Gastrocnemius medialis (tissue), 4 donors: ENCODE data around the gene SLC35D3. TPM values are rescaled to one million over a fixed set of nuclear protein-coding genes. Genes with fewer than 3 reads are reported as not detected.
A peak's percentile ranks its signal among the peaks of the same experiment; 100 is the strongest.

Experiments
- ATAC-seq, 2 donors: fragments of 150-250 bp; one replicate each; pipeline ENCODE4 v1.9.1; 2016
- DNase-seq, 2 donors: peaks; one replicate each; pipeline ENCODE4 v3.0.0-alpha.2; 2019
- H3K27ac ChIP-seq, 4 donors: fragments of 200-600 bp; sonication (generic); 1 replicate in 1 of 4; 2 replicates in 3 of 4; pipeline ENCODE4 v1.5.1; 2016 to 2018; ENCODE audit warnings: mild to moderate bottlenecking in 2 of 4, moderate library complexity in 1 of 4
- H3K27me3 ChIP-seq, 3 donors: fragments of 200-600 bp; sonication (generic) in 2 of 3; 1 replicate in 1 of 3; 2 replicates in 2 of 3; pipeline versions ENCODE4 v1.5.1 to v1.6.0; 2016 to 2019; ENCODE audit warnings: mild to moderate bottlenecking in 1 of 3, moderate library complexity in 1 of 3
- H3K36me3 ChIP-seq, 2 donors: fragments of 200-600 bp; sonication (generic) in 1 of 2; one replicate each; pipeline ENCODE4 v1.5.1; 2017 to 2018
- H3K4me1 ChIP-seq, 2 donors: fragments of 200-600 bp; sonication (generic) in 1 of 2; one replicate each; pipeline ENCODE4 v1.5.1; 2016 to 2017; ENCODE audit warnings: mild to moderate bottlenecking in 2 of 2
- H3K4me3 ChIP-seq, 4 donors: fragments of 200-600 bp; sonication (generic) in 3 of 4; 1 replicate in 1 of 4; 2 replicates in 3 of 4; pipeline ENCODE4 v1.5.1; 2016 to 2019; ENCODE audit warnings: mild to moderate bottlenecking in 2 of 4
- H3K9me3 ChIP-seq, 3 donors: fragments of 200-600 bp; sonication (generic) in 2 of 3; 1 replicate in 1 of 3; 2 replicates in 2 of 3; pipeline ENCODE4 v1.5.1; 2016 to 2019
- POLR2A ChIP-seq, 2 donors: fragments of 450-650 bp; IDR thresholded peaks; one replicate each; pipeline ENCODE4 v1.6.1; 2017; ENCODE audit warnings: antibody characterized with exemption in 2 of 2, mild to moderate bottlenecking in 2 of 2, moderate library complexity in 2 of 2
- in situ Hi-C, 4 donors: fragments of 200-750 bp; cut with MboI; loops; one replicate each; pipeline versions ENCODE4 v1.15.0 to v1.8.0; 2017; ENCODE audit warnings: low sequenced_read_pairs in 4 of 4
- intact Hi-C: fragments of 100-400 bp; cut with DNase I; formaldehyde crosslinking; loops from one replicate; pipeline ENCODE4 v1.15.1; 2023; ENCODE audit warnings: low total_unique reads
- total RNA-seq, 4 donors: library from RNA; depleted of rRNA; stranded (reverse); fragments of >200 nt; gene quantifications; one replicate each; pipeline versions ENCODE4 v1.1.0 to v1.2.3, GENCODE V29; 2016
- TF ChIP-seq, protein P1 (sequence below), 5 experiments: fragments of 450-650 bp in 3 of 5; fragments of 200-600 bp in 2 of 5; sonication (generic) in 2 of 5; IDR thresholded peaks in 4 of 5; conservative IDR thresholded peaks in 1 of 5; 1 replicate in 4 of 5; 2 replicates in 1 of 5; pipeline ENCODE4 v1.5.1; 2016 to 2019; ENCODE audit warnings: antibody characterized with exemption in 5 of 5, mild to moderate bottlenecking in 3 of 5, moderate library complexity in 3 of 5

SLC35D3 gene
- total RNA-seq, 4 donors from 2014 or later = not detected

GRCh38 chr6:136921381-136921935 lies 643 bp upstream of the SLC35D3 start:
- Histone ChIP-seq H3K27ac (no peak overlapping the region), H3K9me3 (no peaks in the 10 kb centered on the region), H3K4me1 (peaks cover 8 to 29% of the 10 kb centered on the region in 2 donors), H3K36me3 (no peaks in the 10 kb centered on the region), H3K27me3 (peaks cover 43 to 66% (median 47%) of the 10 kb centered on the region in 3 donors), H3K4me3 (peak overlapping the region; percentile 47 to 68 (median 53))
- no peak for ATAC-seq
- DNase-seq = no peak
- TF ChIP-seq, protein P1, sequence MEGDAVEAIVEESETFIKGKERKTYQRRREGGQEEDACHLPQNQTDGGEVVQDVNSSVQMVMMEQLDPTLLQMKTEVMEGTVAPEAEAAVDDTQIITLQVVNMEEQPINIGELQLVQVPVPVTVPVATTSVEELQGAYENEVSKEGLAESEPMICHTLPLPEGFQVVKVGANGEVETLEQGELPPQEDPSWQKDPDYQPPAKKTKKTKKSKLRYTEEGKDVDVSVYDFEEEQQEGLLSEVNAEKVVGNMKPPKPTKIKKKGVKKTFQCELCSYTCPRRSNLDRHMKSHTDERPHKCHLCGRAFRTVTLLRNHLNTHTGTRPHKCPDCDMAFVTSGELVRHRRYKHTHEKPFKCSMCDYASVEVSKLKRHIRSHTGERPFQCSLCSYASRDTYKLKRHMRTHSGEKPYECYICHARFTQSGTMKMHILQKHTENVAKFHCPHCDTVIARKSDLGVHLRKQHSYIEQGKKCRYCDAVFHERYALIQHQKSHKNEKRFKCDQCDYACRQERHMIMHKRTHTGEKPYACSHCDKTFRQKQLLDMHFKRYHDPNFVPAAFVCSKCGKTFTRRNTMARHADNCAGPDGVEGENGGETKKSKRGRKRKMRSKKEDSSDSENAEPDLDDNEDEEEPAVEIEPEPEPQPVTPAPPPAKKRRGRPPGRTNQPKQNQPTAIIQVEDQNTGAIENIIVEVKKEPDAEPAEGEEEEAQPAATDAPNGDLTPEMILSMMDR (IDR thresholded peaks at IDR 0.05 in 4 of 5, conservative IDR thresholded peaks at IDR 0.05 in 1 of 5) = no peak
- no peak for TF ChIP-seq POLR2A (IDR thresholded peaks at IDR 0.05)
- intact Hi-C loops (no loop called here), in situ Hi-C loops (no loop called here)

DNA sequence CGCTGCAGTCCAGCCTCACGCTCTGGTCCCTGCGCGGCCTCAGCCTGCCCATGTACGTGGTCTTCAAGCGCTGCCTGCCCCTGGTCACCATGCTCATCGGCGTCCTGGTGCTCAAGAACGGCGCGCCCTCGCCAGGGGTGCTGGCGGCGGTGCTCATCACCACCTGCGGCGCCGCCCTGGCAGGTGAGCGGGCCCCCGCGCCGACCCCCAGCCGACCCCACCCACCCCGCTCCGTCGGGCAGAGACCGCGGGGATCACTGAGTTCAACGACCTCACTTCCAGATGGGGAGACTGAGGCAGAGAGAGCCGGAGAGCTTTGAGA lies 545 bp downstream of the SLC35D3 start:
- H3K27me3 ChIP-seq = peaks cover 43 to 59% (median 47%) of the 10 kb centered on the region in 3 donors
- TF ChIP-seq POLR2A (IDR thresholded peaks at IDR 0.05) = no peak
- TF ChIP-seq, protein P1 (IDR thresholded peaks at IDR 0.05 in 4 of 5, conservative IDR thresholded peaks at IDR 0.05 in 1 of 5) = no peak
- peak overlapping the region; percentile 4 to 68 (median 52) for H3K4me3 ChIP-seq
- H3K27ac ChIP-seq = no peak overlapping the region
- peak in 1 of 2 donors; percentile 18 for ATAC-seq
- in situ Hi-C loops (no loop called here), intact Hi-C loops (no loop called here)
- H3K9me3 ChIP-seq = no peaks in the 10 kb centered on the region
- peaks cover 8 to 29% of the 10 kb centered on the region in 2 donors for H3K4me1 ChIP-seq
- no peaks in the 10 kb centered on the region for H3K36me3 ChIP-seq
- DNase-seq = no peak

DNA sequence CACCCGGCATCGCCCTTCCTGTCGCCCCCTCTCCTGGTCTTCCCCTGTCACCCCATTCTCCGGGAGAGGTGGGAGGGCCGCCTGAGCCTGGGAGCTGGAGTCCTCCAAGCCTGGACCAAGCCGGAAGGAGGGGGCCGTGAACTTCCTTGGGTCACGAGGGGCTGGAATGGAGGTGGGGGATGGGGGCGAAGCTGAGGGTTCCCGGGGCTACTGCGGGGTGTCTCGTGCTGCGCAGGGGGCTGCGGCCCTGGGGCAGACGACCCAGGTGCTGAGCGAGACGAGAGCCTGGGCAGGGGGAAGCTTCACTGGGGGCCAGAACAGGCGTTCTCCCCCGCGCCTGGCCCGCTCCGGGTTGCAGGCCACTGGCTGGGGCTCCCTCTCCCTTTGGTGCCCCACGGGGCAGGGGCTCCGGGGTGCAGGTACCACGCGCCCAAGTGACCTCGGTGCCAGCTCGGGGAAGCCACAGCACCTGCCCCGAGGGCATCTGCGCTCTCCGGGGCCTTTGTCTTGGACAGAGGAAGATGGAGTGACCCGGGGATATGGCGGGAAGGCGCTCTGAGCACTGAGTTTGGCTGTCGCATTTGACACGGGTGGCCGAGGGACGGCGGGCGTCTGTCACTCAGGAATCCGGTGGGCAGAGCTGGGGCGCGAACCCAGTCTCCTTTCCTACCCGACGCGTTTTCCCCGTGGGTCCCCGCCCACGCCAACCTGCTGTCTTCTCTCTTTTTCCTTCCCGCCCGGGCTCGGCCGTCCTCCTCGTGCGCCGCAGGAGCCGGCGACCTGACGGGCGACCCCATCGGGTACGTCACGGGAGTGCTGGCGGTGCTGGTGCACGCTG lies 1.2 kb downstream of the SLC35D3 start:
- no peaks in the 10 kb centered on the region for H3K36me3 ChIP-seq
- H3K27ac ChIP-seq = no peak overlapping the region
- no peaks in the 10 kb centered on the region for H3K9me3 ChIP-seq
- in situ Hi-C loops = no loop called here
- peak overlapping the region in 2 of 4 donors; percentile 56 to 68 for H3K4me3 ChIP-seq
- intact Hi-C loops = no loop called here
- DNase-seq = no peak
- H3K4me1 ChIP-seq = peaks cover 8 to 29% of the 10 kb centered on the region in 2 donors
- TF ChIP-seq, protein P1 (IDR thresholded peaks at IDR 0.05 in 4 of 5, conservative IDR thresholded peaks at IDR 0.05 in 1 of 5) = no peak
- no peak for TF ChIP-seq POLR2A (IDR thresholded peaks at IDR 0.05)
- no peak for ATAC-seq
- H3K27me3 ChIP-seq = peaks cover 43 to 55% (median 47%) of the 10 kb centered on the region in 3 donors

DNA sequence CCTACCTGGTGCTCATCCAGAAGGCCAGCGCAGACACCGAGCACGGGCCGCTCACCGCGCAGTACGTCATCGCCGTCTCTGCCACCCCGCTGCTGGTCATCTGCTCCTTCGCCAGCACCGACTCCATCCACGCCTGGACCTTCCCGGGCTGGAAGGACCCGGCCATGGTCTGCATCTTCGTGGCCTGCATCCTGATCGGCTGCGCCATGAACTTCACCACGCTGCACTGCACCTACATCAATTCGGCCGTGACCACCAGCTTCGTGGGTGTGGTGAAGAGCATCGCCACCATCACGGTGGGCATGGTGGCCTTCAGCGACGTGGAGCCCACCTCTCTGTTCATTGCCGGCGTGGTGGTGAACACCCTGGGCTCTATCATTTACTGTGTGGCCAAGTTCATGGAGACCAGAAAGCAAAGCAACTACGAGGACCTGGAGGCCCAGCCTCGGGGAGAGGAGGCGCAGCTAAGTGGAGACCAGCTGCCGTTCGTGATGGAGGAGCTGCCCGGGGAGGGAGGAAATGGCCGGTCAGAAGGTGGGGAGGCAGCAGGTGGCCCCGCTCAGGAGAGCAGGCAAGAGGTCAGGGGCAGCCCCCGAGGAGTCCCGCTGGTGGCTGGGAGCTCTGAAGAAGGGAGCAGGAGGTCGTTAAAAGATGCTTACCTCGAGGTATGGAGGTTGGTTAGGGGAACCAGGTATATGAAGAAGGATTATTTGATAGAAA lies 2.0 kb downstream of the SLC35D3 start:
- intact Hi-C loops (no loop called here), in situ Hi-C loops (no loop called here)
- TF ChIP-seq, protein P1 (IDR thresholded peaks at IDR 0.05 in 4 of 5, conservative IDR thresholded peaks at IDR 0.05 in 1 of 5) = no peak
- no peak for TF ChIP-seq POLR2A (IDR thresholded peaks at IDR 0.05)

More for the DNA sequence above, 2.0 kb downstream of the SLC35D3 start:
- peaks cover 39 to 48% (median 47%) of the 10 kb centered on the region in 3 donors for H3K27me3 ChIP-seq
- no peak overlapping the region for H3K4me3 ChIP-seq
- ATAC-seq (no peak), DNase-seq (no peak)
- no peaks in the 10 kb centered on the region for H3K9me3 ChIP-seq
- H3K36me3 ChIP-seq = no peaks in the 10 kb centered on the region
- H3K27ac ChIP-seq = no peak overlapping the region
- peaks cover 8 to 29% of the 10 kb centered on the region in 2 donors for H3K4me1 ChIP-seq
